Stimulated activated CD4-positive, alpha-beta T cell treated with anti-CD3 and anti-CD28 coated beads, Interleukin-1b, Interleukin-23, amount 100 ng/mL, for 1 hour (primary cell): Measurements from ENCODE around the gene NXPH2.

Experiments
- DNase-seq, 2 donors: peaks; one replicate each; pipeline ENCODE4 v3.0.0-alpha.2; 2020; ENCODE audit warnings: low read depth in 2 of 2

The NXPH2 gene

DNA sequence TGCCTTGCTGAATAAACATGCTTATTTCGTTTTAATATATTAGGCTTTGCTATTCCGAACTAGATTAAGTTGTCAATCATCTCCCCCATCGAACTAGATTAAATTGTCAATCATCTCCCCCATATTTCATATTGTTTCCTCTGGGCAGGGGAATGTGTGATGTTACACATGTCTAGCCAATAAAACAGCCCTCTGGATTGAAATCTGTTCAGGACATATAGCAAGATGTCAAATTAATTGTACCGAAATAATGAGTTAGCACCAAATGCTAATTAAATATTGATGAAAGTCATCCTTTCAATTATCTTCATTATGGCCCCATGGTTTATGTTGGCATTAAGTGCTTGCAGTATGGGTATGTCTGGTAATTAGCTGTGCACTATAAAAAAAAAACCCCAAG is 143.1 kb downstream of the NXPH2 start:
- DNase-seq, result no peak

DNA sequence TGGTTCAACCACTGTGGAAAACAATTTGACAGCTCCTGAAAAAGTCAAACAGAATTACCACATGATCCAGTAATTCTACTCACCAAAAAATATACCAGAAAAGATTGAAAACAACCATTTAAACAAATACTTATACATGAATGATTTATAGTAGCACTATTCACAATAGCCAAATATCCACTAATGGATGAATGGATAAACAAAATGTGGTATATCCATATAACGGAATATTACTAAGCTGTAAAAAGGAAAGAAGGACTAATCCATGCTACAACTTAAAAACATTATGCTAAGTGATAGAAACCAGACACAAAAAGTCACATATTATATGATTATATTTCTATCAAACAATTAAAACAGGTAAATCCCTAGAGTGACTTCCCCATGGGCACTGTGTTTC is 147.1 kb downstream of the NXPH2 start:
- DNase-seq, result no peak

DNA sequence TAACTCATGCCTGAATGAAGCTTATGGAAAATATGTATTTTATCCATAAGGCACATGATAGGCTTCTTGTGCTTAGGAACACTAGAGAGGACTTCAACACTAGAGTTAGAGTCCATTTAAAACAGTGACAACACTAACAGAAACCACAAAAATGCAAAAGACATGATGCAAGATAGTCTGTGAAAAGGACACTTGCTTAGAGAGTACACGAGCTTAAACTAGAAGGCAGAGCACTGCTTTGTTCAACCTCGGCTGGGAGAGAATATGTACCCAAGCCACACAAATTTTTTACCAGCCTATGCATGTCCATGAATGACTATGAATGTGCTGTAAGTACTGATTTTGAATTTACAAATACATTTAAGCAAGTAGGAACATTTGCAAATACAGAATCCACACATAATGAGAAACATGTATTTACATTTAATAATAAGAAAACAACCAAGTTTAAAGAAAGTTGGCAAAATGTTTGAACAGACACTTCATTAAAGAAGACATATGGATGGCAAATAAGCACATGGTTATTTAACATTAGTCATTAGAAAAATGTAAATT is 148.0 kb downstream of the NXPH2 start:
- DNase-seq, result no peak

DNA sequence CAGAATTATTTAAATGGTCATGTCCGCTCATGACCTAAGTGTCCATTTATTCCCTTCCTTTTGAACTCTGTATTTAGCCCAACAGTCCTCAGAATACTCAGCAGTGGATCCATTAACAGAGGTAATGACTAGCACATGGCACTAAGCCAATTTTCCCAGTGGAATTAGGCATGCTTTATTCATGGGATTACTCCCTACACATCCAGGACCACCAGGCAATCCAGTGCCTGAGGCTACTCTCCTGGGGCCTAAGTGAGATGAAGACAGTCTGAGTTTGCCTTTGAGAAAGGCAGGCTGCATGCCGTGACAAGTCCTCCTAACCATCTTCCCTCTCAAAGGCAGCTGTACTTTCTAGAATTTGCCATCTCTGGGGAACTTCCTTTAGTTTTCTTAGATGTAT is 150.0 kb downstream of the NXPH2 start:
- no peak for DNase-seq

DNA sequence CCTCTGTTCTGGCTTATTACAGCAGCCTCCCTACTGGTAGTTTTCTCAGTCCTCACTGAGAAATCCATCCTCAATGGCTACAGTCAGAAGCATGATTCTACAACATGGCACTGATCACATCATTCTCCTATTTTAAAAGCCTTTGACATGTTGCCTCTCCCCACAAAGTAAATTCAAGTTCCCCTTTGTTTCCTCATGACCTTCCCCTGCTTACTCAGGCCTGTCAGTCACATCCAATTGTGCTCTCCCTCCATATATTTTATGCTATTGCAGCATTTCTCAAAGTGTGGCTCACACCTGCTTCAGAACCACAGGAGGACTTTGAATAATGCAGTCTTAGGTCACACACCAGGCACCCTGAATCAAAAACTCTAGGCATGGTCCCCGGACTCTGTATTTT is 154.0 kb downstream of the NXPH2 start:
- no peak for DNase-seq

DNA sequence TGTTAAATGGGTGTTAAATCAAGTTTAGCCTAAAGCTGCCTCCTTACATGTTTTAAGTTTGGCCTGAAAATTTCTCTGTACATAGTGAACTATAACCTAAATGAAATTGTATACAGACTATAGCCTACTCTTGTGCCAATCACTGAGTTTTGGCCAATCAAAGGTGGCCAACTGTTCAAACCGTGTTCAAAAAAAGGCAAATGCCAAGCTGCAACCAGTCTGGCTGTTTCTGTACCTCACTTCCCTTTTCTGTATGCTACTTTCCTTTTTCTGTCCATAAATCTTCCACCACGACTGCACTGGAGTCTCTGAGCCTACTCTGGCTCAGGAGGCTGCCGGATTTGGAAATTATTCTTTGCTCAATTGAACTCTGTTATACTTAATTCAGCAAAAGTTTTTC is 157.6 kb downstream of the NXPH2 start:
- no peak for DNase-seq

DNA sequence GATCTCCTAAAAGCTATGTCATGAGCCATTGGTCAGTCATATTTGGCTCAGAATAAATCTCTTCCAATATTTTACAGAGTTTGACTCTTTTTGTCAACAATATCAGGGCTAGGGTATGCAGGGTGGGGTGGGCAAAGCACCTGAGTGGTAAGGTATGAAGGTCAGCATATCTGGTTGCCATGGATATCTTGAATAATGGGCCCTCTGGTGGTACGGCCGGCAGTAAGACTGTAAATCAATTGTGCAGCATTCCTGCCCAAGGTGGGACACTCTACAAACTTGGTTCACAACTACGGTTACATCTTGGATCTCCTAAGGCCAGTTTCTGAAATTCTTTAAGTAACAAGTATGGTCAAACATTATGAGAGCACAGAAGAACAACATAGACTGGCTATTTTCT is 159.1 kb downstream of the NXPH2 start:
- DNase-seq, result no peak

DNA sequence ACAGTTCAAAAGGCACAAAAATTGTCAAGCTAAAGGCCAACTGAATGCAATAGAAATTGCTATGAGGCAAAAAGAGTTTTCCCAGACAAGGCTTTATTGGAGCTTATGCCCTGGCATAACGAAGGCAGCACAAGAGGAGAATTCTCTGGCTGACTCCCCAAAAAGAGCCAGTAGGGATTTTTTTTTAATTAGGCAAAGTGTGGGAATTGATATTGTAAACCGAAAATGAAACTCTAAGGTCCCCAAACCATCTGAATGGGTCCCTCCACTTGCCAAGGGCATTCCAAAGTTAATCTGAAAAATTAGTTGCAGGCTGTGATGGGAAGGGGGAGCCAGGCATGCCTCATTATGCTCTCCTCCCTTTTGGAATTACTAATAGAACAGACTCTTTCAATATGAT is 159.8 kb downstream of the NXPH2 start:
- no peak for DNase-seq
